GM21367 (cell line): Measurements from ENCODE around the gene ZNF618.

Source experiments
- ATAC-seq: cut with Tn5 transposase; IDR thresholded peaks from one replicate; pipeline ENCODE4 v1.9.1; 2021; ENCODE audit not compliant: unreplicated experiment

Gene ZNF618

GRCh38 chr9:113954591-113954990, 78.5 kb downstream of the ZNF618 start:
- no peak for ATAC-seq

GRCh38 chr9:113955076-113955752, 79.1 kb downstream of the ZNF618 start:
- no peak for ATAC-seq

GRCh38 chr9:113956901-113957300, 80.8 kb downstream of the ZNF618 start:
- no peak for ATAC-seq

GRCh38 chr9:113957351-113957750, 81.2 kb downstream of the ZNF618 start:
- no peak for ATAC-seq

DNA sequence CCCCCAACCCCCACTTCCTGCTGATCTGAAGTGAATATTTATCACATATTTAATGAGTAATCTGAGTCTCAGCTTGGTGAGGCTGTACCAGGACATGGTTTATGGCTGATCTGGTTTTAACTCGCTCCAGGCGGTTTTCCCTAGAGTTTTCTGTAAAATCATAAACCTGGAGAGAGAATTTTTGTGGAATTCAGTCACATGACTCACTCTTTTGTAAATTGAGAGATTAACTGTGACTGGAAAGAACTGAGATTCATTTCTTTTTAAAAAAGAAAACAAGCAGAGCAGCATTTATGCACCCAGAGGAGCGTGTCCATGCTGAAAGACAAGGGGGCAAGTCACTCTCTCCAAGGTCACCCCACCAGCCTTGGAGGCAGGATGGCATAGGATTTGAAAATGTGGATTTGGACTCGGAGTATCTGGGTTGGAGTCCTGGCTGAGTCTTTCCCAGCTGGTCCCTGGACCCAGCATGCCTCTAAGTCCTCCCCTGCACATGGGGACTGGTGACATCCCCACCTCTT, 81.8 kb downstream of the ZNF618 start:
- ATAC-seq, result no peak

DNA sequence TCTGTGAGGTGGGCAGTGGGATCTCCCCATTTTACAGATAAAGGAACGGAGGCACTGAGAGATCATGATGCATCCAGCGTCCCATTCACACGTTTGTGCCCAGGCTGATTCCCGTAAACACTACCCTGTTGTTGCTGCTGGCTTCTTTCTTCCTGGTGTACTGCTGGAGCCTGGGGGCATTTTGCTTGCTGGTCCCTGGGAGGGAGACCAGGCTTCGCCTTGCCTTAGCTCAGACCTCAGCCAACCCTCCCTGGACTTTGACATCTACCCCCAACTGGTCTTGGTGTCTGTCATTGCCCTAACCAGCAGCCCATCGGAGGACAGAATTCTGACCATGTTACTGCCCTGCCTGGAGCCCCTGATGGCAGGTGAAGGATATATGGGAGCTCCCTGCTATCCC, 82.4 kb downstream of the ZNF618 start:
- no peak for ATAC-seq

- ATAC-seq, result no peak
These were observed 84.7 kb downstream of the ZNF618 start for GRCh38 chr9:113960768-113961167.

- no peak for ATAC-seq
These were observed 86.3 kb downstream of the ZNF618 start for GRCh38 chr9:113962396-113962795.

- no peak for ATAC-seq
These were observed 87.0 kb downstream of the ZNF618 start for GRCh38 chr9:113963017-113963620.

GRCh38 chr9:113963696-113964494, 87.8 kb downstream of the ZNF618 start:
- ATAC-seq, result no peak

- ATAC-seq, result no peak
These were observed 88.5 kb downstream of the ZNF618 start for GRCh38 chr9:113964495-113965170.

- no peak for ATAC-seq
These were observed 90.3 kb downstream of the ZNF618 start for GRCh38 chr9:113966394-113966793.

DNA sequence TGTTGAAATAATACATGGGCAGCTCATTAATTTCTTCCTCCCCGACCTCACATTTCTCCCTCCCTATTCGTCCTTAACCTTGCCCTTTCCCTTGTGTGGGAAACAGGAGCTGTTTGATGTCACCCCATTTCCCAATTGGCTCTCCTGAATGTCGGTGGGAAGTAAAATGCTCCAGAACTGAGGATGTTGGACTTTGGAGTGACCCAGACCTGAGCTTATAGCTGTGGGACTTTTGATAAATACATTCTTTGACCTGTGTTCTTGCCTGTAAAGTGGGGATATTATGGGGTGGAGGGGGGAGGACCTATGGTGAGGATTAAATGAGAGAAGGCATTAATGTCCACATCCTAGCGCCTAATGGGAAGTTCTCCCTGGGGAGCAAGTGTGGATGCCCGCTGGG, 91.3 kb downstream of the ZNF618 start:
- ATAC-seq, result no peak

- no peak for ATAC-seq
These were observed 93.2 kb downstream of the ZNF618 start for GRCh38 chr9:113969343-113969742.

- ATAC-seq, result no peak
These were observed 97.1 kb downstream of the ZNF618 start for GRCh38 chr9:113973226-113973625.

DNA sequence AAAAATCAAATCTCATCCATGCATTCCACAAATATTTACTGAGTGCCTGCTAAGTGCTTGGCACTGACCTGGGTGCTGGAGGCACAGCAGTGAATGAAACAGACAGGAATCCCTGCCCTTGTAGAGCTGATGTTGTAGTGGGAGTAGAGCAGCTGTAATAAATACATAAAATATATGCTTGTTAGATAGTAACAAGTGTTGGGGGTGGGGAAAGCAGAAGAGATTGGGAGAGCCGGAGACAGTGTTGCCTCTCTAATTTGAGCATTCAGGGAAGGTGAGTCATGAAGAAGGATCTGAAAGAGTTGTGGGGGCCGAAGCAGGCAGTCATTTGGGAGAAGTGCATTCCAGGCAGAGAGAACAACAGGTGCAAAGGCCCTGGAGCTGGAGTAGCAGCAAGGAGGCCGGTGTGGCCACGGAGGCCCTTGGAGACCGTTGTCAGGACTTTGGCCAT, 97.9 kb downstream of the ZNF618 start:
- ATAC-seq, result no peak

GRCh38 chr9:113976915-113977314, 100.8 kb downstream of the ZNF618 start:
- ATAC-seq, result no peak

GRCh38 chr9:113978725-113979342, 102.7 kb downstream of the ZNF618 start:
- ATAC-seq, result no peak

DNA sequence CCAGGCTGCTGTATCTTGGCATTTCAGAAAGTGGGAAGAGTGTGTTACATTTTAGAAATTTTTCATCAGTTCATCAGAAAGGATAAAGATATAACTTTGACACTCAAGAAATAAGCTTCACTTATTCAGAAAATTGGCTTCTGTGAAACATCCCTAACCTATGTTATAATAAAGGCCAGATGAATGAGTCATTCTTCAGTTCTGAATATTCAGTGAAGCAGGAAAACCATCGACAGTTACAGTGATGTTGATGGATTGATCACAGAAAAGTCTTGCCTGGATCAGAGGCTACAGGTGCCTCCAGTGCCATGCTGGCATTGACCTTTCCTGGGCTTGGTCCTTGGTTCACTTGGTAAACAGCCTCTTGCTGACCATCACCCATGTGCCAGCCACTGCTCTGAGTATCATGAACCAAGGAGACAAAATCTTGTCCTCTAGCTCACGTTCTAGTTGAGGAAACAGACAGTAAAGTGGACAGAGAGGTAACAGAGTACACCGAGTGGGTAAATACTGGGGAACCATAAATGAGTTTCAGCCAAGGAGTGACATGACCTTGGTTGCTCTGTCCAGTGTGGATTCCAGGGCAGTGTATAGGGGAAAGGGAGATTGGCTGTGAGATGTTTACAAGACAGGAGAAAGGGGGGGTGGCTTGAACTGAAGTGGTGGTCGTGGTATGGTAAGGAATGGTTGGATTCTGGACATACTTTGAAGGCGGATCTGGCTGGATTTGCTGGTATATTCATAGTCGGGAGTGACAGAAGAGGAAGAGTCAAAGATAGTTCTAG, 103.4 kb downstream of the ZNF618 start:
- ATAC-seq, result no peak
